Brain microvascular endothelial cell (primary cell): ENCODE measurements around the gene G2E3.
"Not testable (repeated sequence)": the region's sequence is repeated elsewhere in the genome, so short reads cannot be mapped to it uniquely, and the experiment has no call there.

ENCODE experiments used
- DNase-seq: peaks from one replicate; pipeline ENCODE4 v3.0.0-alpha.2; 2020
- H3K27ac ChIP-seq: fragments of 250-450 bp; sonication (Bioruptor Pico); 2 replicates; pipeline ENCODE4 v1.5.1; 2020; ENCODE audit warnings: mild to moderate bottlenecking, moderate library complexity
- H3K27me3 ChIP-seq: fragments of 250-450 bp; sonication (Bioruptor Pico); replicated peaks from 2 replicates; pipeline ENCODE4 v1.5.1; 2020; ENCODE audit warnings: mild to moderate bottlenecking
- H3K36me3 ChIP-seq: fragments of 250-450 bp; sonication (Bioruptor Pico); replicated peaks from 2 replicates; pipeline ENCODE4 v1.5.1; 2020; ENCODE audit warnings: mild to moderate bottlenecking
- H3K4me3 ChIP-seq: 2 replicates; pipeline ENCODE4 v1.5.1; 2011; ENCODE audit warnings: low read depth, mild to moderate bottlenecking, control low read depth, low read length, moderate library complexity
- in situ Hi-C: cut with HindIII; loops from 2 replicates; pipeline ENCODE4 v1.10.0; 2017; ENCODE audit warnings: low sequenced_read_pairs, low pct_ligation_motif_present
- TF ChIP-seq, protein P1 (sequence below): IDR thresholded peaks from 2 replicates; pipeline ENCODE4 v1.5.1; 2011; ENCODE audit warnings: low read depth, mild to moderate bottlenecking, moderate library complexity, low read length, control low read depth, inconsistent platforms; ENCODE audit errors: missing control alignments

G2E3 gene

DNA sequence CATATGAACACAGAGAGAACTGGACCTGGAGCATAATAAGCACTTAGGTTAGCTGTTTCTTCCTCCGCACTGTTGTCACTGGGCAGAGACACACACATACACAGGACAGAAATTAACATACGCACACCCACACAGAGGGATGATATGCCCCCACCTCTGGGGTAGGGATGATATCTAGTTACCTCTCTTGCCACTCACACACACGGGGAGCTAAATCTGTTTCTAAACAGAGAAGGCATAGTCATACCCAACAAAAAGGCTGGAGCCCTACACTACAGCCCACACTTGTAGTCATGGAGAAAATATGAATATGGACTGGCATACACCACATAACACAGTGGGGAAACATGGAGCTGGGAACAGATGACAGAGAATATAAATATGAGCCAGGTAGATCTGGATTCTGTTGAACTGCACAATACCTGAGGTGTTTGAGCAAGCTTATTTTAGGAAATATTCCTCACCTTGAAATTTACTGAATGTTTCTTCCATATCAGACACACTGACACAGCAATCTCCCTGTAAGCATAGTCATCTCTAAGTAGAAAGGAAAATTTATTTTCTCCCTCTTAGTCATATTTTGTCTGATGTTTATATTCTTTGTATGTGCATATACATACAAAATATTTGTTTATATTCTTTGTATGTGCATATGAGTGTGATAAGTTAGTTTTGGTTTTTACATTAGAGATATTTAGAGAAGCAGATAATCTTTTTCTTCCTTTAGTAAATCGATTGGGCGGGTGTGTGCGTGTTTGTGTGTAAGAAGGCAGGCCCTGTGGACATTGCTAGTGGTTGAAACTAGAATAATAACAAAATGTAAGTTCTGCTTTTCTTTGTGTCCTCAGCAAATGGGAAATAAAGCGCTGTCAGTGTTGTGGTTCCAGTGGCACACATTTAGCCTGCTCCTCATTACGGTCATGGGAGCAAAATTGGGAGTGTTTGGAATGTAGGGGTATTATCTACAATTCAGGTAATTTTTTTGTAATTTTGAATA is 42.3 kb downstream of the G2E3 start:
- in situ Hi-C loops = no loop called here

DNA sequence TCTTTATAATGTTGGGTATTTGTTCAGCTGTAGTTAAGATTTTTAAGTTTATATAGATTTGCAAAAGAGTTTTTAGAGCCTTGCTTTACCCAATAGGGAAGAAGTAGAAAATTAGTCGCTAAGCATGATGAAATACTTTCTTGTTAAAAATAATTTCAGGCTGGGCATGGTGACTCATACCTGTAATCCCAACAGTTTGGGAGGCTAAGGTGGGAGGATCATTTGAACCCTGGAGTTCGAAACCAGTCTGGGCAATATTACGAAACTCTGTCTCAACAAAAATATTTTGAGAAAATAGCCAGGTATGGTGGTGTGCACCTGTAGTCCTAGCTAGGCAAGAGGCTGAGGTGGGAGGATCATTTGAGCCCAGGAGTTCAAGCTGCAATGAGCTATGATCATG is 44.4 kb downstream of the G2E3 start:
- TF ChIP-seq, protein P1, sequence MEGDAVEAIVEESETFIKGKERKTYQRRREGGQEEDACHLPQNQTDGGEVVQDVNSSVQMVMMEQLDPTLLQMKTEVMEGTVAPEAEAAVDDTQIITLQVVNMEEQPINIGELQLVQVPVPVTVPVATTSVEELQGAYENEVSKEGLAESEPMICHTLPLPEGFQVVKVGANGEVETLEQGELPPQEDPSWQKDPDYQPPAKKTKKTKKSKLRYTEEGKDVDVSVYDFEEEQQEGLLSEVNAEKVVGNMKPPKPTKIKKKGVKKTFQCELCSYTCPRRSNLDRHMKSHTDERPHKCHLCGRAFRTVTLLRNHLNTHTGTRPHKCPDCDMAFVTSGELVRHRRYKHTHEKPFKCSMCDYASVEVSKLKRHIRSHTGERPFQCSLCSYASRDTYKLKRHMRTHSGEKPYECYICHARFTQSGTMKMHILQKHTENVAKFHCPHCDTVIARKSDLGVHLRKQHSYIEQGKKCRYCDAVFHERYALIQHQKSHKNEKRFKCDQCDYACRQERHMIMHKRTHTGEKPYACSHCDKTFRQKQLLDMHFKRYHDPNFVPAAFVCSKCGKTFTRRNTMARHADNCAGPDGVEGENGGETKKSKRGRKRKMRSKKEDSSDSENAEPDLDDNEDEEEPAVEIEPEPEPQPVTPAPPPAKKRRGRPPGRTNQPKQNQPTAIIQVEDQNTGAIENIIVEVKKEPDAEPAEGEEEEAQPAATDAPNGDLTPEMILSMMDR = no peak
- H3K36me3 ChIP-seq = peaks cover 35% of the 10 kb centered on the region
- no peak overlapping the region for H3K27ac ChIP-seq
- H3K27me3 ChIP-seq = no peaks in the 10 kb centered on the region
- in situ Hi-C loops = no loop called here
- H3K4me3 ChIP-seq = no peak overlapping the region
- no peak for DNase-seq

More for the DNA sequence above, 42.3 kb downstream of the G2E3 start:
- no peak overlapping the region for H3K4me3 ChIP-seq
- no peaks in the 10 kb centered on the region for H3K27me3 ChIP-seq
- no peak for DNase-seq
- H3K36me3 ChIP-seq = peaks cover 40% of the 10 kb centered on the region
- TF ChIP-seq, protein P1 = no peak
- H3K27ac ChIP-seq = no peak overlapping the region

GRCh38 chr14:30604696-30605095 is 45.7 kb downstream of the G2E3 start:
- in situ Hi-C loops, H3K4me3 ChIP-seq, H3K27me3 ChIP-seq, DNase-seq, H3K27ac ChIP-seq: not testable (repeated sequence)
- peaks cover 30% of the 10 kb centered on the region for H3K36me3 ChIP-seq

DNA sequence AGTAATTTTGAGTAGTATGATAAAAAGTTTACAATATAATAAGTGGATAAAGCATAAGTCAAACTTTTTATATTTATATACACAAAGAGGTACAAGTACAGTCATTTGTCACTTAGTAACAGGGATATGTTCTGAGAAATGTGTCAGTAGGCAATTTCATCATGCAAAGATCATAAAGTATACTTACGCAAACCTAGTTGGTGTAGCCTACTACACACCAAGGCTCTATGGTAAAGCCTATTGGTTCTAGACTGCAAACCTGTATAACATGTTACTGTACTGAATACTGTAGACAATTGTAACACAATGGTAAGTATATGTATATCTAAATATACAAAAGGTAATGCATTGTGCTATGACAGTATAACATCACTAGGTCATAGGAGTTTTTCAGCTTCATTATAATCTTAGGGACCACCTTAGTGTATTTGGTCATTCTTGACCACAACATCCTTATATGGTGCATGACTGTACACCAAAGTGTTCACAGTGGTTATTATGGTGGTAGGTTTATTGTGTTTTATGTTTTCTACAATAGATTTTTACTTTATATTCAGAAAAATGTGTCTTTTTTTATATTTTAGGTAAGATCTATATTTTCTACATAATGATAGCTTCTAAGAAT is 48.3 kb downstream of the G2E3 start:
- H3K27ac ChIP-seq = no peak overlapping the region
- in situ Hi-C loops = no loop called here
- no peaks in the 10 kb centered on the region for H3K27me3 ChIP-seq
- H3K4me3 ChIP-seq = no peak overlapping the region
- DNase-seq = no peak
- TF ChIP-seq, protein P1 = no peak
- peaks cover 13% of the 10 kb centered on the region for H3K36me3 ChIP-seq

DNA sequence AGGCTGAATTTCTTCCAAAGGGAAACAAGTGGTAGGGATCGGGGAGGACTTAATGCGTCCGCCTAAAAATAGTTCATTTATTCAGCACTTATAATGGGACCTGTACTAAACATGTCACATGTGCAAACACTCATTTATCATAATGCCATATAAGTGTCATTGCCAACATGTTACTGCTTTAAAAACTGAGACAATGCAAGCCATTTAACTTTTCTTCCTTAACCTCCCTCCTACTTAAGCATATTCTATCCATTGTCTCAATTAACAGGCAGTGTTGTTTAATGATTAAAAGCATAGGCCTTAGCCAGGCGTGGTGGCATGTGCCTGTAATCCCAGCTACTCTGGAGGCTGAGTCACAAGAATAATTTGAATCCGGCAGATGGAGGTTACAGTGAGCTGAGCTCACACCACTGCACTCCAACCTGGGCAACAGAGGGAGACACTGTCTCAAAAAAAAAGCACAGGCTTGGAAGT is 49.6 kb downstream of the G2E3 start:
- TF ChIP-seq, protein P1 = peak; percentile 45
- in situ Hi-C loops = no loop called here
- Histone ChIP-seq H3K4me3 (no peak overlapping the region), H3K27me3 (no peaks in the 10 kb centered on the region), H3K36me3 (peaks cover 4% of the 10 kb centered on the region), H3K27ac (peak overlapping the region; percentile 33)
- peak; percentile 63 for DNase-seq

- TF ChIP-seq, protein P1 = peak; percentile 62
- no peak overlapping the region for H3K4me3 ChIP-seq
- H3K36me3 ChIP-seq = peaks cover 4% of the 10 kb centered on the region
- H3K27me3 ChIP-seq = no peaks in the 10 kb centered on the region
- DNase-seq = peak; percentile 70
- no peak overlapping the region for H3K27ac ChIP-seq
- in situ Hi-C loops = no loop called here
These were observed 51.9 kb downstream of the G2E3 start for GRCh38 chr14:30610787-30611343.
